Renal pelvis (tissue), 12 donors: ENCODE measurements around the gene PPIL1. TPM values are rescaled to one million over a fixed set of nuclear protein-coding genes. Genes with fewer than 3 reads are reported as not detected.

ENCODE experiments used
- DNase-seq: peaks from one replicate; pipeline ENCODE4 v3.0.0-alpha.2; 2013
- long read RNA-seq, 16 experiments: transcript quantifications; one replicate each; lab custom pipeline, GENCODE V29; 2026
- polyA plus RNA-seq, 3 donors: library from polyadenylated mRNA; unstranded; fragments of 120-200 nt; gene quantifications; one replicate each; pipeline ENCODE4 v1.2.1, GENCODE V29; 2013; ENCODE audit not compliant: insufficient read length in 3 of 3

Gene PPIL1
- 10 to 100 TPM; 45.4 to 57.5 (median 48.4) TPM for polyA plus RNA-seq
- long read RNA-seq, donor 1, transcript PPIL1-201 (4 exons, 1,739 nt), result major isoform, 22 of 22 reads
- long read RNA-seq, donor 1, partial matches to known transcripts, result 0 of 22 reads
- long read RNA-seq, donor 1, other reads (novel, unspliced or antisense), result 0 of 22 reads
- long read RNA-seq, donor 2, transcript PPIL1-201 (4 exons, 1,739 nt), result major isoform, 43 of 43 reads
- long read RNA-seq, donor 2, partial matches to known transcripts, result 0 of 43 reads
- long read RNA-seq, donor 2, other reads (novel, unspliced or antisense), result 0 of 43 reads
- long read RNA-seq, donor 3, transcript PPIL1-201 (4 exons, 1,739 nt), result major isoform, 21 of 40 reads
- long read RNA-seq, donor 3, partial matches to known transcripts, result 19 of 40 reads
- long read RNA-seq, donor 3, other reads (novel, unspliced or antisense), result 0 of 40 reads
- long read RNA-seq, donor 4, transcript PPIL1-201 (4 exons, 1,739 nt), result major isoform, 34 of 35 reads
- long read RNA-seq, donor 4, partial matches to known transcripts, result 0 of 35 reads
- long read RNA-seq, donor 4, other reads (novel, unspliced or antisense), result 0 of 35 reads
- long read RNA-seq, donor 5, transcript PPIL1-201 (4 exons, 1,739 nt), result major isoform, 14 of 14 reads
- long read RNA-seq, donor 5, partial matches to known transcripts, result 0 of 14 reads
- long read RNA-seq, donor 5, other reads (novel, unspliced or antisense), result 0 of 14 reads
- long read RNA-seq, donor 6, transcript PPIL1-201 (4 exons, 1,739 nt), result major isoform, 26 of 26 reads
- long read RNA-seq, donor 6, partial matches to known transcripts, result 0 of 26 reads
- long read RNA-seq, donor 6, other reads (novel, unspliced or antisense), result 0 of 26 reads
- long read RNA-seq, donor 7, transcript PPIL1-201 (4 exons, 1,739 nt), result major isoform, 39 of 39 reads
- long read RNA-seq, donor 7, partial matches to known transcripts, result 0 of 39 reads
- long read RNA-seq, donor 7, other reads (novel, unspliced or antisense), result 0 of 39 reads
- long read RNA-seq, donor 8, transcript PPIL1-201 (4 exons, 1,739 nt), result major isoform, 9 of 9 reads
- long read RNA-seq, donor 8, partial matches to known transcripts, result 0 of 9 reads
- long read RNA-seq, donor 8, other reads (novel, unspliced or antisense), result 0 of 9 reads
- long read RNA-seq, donor 9, transcript PPIL1-201 (4 exons, 1,739 nt), result major isoform, 30 of 31 reads
- long read RNA-seq, donor 9, partial matches to known transcripts, result 0 of 31 reads
- long read RNA-seq, donor 9, other reads (novel, unspliced or antisense), result 0 of 31 reads
- long read RNA-seq, donor 10, transcript PPIL1-201 (4 exons, 1,739 nt), result major isoform, 27 of 27 reads
- long read RNA-seq, donor 10, partial matches to known transcripts, result 0 of 27 reads
- long read RNA-seq, donor 10, other reads (novel, unspliced or antisense), result 0 of 27 reads
- long read RNA-seq, donor 11, transcript PPIL1-201 (4 exons, 1,739 nt), result major isoform, 21 of 21 reads
- long read RNA-seq, donor 11, partial matches to known transcripts, result 0 of 21 reads
- long read RNA-seq, donor 11, other reads (novel, unspliced or antisense), result 0 of 21 reads
- long read RNA-seq, donor 12, transcript PPIL1-201 (4 exons, 1,739 nt), result major isoform, 36 of 36 reads
- long read RNA-seq, donor 12, partial matches to known transcripts, result 0 of 36 reads
- long read RNA-seq, donor 12, other reads (novel, unspliced or antisense), result 0 of 36 reads
- long read RNA-seq, donor 13, transcript PPIL1-201 (4 exons, 1,739 nt), result major isoform, 11 of 17 reads
- long read RNA-seq, donor 13, partial matches to known transcripts, result 6 of 17 reads
- long read RNA-seq, donor 13, other reads (novel, unspliced or antisense), result 0 of 17 reads
- long read RNA-seq, donor 14, transcript PPIL1-201 (4 exons, 1,739 nt), result major isoform, 41 of 41 reads
- long read RNA-seq, donor 14, partial matches to known transcripts, result 0 of 41 reads
- long read RNA-seq, donor 14, other reads (novel, unspliced or antisense), result 0 of 41 reads
- long read RNA-seq, donor 15, transcript PPIL1-201 (4 exons, 1,739 nt), result major isoform, 20 of 32 reads
- long read RNA-seq, donor 15, partial matches to known transcripts, result 12 of 32 reads
- long read RNA-seq, donor 15, other reads (novel, unspliced or antisense), result 0 of 32 reads
- long read RNA-seq, donor 16, transcript PPIL1-201 (4 exons, 1,739 nt), result major isoform, 34 of 46 reads
- long read RNA-seq, donor 16, partial matches to known transcripts, result 12 of 46 reads
- long read RNA-seq, donor 16, other reads (novel, unspliced or antisense), result 0 of 46 reads

DNA sequence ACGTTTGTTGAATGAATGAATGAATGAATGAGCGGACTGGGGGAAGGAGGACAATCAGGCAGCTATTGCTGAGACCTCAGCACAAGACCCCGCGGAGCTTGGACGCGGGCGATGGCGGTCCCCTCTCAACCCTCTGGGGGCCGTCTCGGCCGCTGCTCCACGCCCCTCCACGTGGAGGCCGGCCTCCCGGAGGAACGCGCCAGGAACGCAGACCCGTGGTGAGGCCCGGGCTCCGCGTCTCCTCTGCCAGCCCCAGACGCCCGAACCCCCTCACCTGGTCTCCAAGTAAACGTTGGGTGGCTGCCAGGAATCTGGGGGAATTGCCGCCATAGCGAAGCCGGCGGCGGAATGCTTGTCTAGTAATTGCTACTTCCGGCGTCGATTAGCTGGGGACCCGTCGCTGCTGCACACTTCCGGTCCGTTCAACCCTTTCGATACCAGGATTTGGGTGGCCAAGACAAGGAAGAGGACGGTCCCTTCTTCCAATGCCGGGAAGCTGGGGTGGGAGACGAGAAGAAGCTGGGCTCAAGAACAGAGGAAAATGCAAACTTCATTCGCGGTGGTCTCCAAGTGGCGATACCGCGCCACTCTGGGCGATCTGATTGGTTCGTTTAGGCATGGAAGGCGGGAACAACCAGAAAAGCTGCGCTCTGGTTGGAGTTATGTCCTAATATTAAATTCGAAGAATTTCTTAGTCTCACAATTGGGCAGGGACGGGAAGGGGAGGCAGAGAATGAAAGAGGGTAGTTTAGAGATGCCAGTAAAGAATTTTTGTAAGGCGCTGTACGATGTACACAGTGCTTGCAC, at the start of gene PPIL1:
Gene PPIL1 (minus strand): TSS at position 361 of the 807 bp plus-strand sequence. CDS start 31 bp downstream, at position 330.
- DNase-seq, result peak; percentile 92

DNA sequence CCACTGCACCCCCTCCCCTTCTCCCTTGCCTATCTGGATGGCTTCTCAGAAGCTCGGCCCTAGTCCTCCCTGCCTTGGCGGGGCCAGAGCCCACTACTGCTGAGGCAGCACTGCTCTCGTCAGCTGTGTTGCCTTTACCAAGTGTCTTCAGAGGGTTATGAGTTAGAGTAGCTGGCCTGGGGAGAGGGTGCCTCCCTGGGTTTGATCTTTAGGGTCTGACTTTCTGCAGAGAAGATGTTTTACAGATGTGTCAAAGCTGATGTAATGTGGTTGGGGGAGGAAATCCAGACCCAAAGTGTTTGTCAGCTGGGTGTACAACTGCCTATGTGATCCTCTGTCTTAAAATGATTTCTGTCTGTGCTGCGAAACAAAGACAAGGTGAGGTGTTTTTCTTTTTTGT, 49.5 kb upstream of the PPIL1 start:
- no peak for DNase-seq

DNA sequence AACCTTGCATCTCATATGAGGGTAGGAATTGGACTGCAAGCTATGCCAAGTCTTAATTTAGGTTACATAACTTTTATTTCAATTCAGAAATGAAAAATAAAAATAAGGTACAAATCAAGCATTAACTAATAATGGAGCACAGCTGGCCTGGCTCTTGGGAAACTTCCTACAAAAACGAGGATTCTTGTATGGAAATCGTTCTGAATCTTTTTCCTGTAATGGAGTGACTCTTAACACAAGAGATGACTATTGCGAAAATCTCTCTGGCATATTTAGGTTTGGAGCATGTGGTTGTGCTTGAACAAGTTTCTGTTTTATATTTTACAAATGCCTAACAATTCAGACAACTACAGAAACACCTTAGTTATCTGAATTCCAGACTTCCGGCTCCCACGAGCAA, 45.9 kb upstream of the PPIL1 start:
- no peak for DNase-seq

DNA sequence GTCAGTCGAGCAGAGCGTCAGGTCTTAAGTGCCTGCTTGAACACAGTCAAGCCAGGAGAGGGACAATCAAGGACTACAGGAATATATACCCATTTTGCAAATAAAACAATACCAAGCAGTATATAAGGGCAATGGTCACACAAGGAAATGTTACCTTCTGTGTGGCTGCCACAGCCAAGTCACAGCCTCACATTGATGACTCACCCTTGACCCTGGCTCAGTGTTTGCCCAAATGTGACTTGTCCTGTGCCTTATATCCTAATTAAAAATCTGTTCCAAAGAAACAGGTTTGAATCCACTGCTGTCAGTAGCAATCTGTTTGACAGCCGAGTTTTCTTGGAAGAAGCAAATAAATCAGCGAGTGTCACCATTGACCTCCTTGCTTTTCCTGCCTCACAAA, 45.4 kb upstream of the PPIL1 start:
- DNase-seq, result no peak

DNA sequence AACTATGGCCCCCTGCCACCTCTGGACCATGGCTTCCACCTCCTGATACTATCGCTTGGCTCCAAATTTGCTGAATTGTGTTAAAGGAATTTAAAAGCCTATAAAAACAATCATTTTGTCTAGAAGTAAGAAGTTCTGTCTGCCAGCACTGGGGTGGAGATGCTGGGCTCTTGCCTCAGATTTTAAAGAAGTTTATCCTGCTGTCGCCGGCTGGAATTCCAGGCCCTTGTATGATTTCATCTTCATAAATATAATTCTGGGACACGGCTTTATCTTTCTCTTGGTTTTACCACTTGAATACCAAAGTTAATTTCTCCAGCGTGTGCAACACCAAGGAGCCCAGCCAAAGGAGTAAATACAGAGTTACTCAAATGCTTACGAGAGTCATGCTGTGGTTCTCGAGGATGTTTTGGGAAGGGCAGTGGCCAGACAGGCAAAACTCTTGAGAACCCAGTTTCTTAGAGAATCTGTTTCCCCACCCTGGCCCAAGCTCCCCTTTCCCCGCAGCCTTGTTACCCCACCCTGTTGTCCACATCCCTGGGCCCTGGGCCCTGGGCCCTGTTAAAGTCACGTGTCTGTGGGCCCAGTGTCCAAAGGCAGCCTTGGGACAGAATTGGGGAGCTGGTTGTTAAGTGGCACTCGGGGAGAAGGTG, 43.1 kb upstream of the PPIL1 start:
- DNase-seq, result no peak

DNA sequence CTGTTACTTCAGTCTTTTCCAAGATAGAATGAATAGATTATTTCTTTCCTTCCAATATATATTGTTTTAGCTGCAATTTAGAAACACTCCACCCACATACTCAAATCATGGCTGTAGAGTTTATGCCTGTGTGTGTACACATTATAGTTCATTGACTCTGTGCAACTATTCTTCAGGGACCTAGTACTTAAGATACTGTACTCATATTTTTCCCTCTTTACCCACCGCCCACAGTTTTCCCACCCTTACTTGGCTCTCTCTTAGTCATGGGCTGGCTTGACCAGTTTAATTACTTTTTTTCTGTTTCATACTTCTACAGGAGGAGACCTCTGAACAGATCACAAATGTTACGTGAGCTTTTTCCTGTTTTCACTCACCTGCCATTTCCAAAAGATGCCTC, 41.5 kb upstream of the PPIL1 start:
- no peak for DNase-seq

DNA sequence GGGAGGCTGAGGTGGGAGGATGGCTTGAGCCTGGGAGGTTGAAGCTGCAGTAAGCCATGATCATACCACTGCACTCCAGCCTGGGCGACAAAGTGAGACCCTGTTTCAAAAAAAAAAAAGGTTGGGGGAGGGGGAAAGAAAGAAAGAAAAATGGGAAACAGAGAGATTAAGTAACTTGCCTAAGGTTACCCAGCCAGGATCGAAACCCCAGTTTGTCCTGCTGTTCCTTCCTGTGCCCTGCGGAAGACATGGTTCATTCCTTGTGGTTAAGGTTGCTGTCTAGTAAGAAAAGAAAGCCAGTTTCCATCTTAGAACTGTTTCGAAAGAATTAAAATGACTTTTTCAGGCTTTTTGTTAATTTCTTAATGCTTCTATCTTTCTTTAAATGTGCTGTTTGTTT, 41.0 kb upstream of the PPIL1 start:
- DNase-seq, result no peak

DNA sequence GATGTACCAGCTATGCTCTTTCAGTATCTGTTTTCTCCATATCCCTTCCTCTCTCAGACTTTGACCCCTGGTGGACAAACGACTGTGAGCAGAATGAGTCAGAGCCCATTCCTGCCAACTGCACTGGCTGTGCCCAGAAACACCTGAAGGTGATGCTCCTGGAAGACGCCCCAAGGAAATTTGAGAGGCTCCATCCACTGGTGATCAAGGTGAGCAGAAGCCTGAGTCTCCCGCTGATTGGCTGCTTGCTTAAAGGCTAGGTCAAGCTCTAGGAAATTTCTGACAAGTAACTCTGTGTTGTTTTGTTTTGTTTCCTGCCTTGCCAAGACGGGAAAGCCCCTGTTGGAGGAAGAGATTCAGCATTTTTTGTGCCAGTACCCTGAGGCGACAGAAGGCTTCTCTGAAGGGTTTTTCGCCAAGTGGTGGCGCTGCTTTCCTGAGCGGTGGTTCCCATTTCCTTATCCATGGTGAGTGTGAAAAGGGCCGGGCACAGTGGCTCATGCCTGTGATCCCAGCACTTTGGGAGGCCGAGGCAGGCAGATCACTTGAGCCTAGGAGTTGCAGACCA, 39.7 kb upstream of the PPIL1 start:
- no peak for DNase-seq

DNA sequence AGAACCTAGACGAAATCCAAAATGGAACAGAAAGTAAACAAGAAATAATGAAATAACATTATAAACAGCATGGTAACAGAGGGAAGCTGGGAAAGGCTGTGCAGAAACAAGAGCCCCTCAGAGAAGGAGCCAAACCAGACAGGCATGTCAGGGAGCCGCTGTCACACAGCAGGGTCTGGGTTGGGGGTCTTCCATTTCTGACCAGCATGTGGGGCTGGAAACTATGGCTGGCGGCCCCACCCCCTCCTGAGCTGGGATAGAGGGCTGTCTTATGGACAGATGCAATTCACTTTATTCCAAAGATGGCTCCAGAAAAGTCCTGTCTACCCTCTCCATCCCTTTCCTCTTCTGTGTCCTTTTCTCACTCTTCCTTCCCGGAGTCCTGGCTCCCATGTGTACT, 38.5 kb upstream of the PPIL1 start:
- no peak for DNase-seq

DNA sequence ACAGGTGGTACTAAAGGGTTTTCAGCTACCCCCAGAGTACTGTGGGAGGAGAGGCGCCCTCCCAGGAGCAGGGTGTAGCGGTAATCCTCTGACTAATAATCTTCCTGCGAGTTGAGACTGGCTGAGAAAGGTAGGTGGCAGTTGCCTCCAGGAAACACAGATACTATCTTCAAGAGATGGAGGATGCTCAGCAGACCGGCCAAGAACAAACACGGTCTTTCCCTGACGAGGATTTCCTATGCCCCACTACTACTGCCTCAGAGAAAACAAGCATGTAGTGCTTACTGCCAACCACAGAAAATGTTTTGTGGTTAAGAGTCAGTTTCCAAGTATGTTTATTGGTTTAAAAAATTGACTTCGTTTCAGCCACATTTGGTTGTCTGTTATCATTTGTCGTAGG, 38.0 kb upstream of the PPIL1 start:
- no peak for DNase-seq

DNA sequence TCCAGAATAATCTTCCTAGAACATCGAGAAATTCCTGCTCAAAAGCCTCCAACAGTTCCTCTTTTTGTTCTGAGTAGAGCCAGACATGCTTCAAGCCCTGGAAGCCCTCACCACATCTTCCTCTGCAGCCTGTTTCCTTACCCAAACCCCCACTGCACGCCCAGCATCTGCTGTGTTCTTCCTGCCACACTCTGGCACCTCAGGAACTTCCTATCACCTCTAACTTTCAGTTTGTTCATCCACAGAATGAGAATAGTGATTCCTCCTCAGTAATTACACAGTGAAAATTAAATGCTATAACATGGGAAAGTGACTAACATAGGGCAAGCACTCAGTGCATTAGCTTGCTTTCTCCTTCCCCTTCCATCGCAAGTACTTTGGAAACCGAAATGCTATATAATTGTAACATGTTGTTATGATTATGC, 37.4 kb upstream of the PPIL1 start:
- DNase-seq, result no peak

DNA sequence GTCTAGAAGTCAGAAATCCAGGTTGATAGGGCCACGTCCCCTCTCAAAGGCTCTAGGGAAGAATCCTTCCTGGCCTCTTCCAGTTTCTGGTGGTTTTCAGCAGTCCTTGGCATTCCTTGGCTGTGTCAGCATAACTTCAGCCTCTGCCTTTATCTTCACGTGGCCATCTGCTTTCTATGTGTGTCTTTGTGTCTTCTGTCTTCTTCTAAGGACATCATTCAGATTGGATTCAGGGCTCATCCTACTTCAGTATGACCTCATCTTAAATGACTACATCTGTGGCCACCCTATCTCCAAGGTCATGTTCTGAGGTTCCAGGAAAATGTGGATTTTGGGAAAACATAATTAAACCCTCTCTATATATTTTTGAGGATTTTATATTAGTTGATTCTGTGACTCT, 34.1 kb upstream of the PPIL1 start:
- no peak for DNase-seq

DNA sequence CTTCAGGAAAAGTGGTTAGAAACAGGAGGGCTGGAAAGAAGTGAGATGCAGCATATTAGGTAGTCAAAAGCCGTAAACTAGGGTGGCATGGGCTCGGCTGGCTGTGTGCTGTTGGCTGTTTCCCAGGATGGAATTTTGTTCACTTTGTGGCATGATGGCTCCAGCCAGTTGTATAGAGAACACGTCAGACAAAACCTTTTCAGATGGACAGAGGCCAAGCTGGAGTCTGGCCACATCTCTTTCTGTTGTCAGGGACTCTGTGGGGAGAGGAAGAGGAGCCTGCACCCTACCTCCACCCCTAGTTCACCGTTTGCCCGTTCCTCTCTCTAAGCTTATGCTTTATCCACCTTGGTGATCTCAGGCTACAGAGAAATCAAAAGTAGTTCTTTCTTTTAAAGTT, 33.2 kb upstream of the PPIL1 start:
- no peak for DNase-seq

DNA sequence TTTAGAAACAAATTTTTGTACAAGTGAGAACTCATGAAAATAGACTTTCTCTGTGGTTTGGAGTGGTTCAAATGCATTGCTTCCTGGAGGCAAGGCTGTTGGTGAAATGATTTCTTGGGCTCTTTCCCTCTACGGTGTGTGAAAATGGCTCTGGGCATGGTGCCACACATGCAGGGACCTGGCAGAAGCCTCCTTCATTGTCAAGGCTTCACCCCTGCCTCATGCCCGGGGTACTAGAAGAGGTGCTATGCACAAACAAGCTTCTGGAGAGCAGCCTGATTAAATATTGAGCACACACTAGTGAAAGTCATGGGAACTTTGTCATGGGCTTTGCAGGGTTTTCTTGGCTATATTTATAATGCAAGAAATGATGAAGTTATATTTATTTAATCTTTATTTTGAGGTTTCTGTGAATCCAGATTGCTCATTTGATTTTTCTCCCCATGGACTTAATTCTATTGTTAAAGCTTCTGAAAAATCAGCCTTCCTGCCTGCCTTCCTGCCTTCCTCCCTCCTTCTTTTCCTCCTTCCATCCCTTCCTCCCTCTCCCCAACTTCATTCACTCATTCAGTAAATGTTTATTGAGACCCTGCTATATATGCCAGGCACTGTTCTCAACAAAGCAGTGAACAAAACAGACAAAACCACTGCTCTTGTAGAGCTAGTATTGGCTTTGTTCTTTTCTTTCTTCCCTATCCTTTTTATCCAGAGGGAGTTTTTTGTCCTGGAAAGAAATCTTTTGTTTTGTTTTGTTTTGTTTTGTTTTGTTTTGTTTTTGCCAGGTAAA, 32.1 kb upstream of the PPIL1 start:
- DNase-seq, result no peak

DNA sequence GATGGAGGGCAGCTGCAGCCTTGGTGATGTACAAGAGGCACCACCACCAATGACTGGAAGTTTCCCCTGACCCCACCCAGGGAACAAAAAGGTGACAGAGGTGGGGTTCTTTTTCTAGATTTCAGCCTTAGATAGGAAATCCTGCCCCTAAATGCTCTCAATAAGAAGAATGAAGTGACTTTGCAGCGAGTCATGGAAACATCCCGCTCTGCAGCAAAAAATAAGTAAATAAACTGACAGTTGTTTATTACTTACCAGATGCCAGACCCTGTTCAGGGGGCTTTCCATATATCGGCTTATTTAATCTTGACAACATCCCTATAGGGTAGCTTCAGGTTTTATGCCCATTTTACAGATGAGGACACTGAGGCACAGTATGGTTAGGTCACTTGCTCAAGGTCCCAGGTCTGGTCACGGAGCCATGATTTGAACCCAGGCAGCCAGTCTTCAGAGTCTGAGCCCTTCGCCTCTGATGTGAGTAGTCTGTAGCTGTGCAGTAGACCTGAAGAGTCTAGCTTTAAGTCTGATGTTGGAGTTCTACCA, 30.3 kb upstream of the PPIL1 start:
- DNase-seq, result no peak

DNA sequence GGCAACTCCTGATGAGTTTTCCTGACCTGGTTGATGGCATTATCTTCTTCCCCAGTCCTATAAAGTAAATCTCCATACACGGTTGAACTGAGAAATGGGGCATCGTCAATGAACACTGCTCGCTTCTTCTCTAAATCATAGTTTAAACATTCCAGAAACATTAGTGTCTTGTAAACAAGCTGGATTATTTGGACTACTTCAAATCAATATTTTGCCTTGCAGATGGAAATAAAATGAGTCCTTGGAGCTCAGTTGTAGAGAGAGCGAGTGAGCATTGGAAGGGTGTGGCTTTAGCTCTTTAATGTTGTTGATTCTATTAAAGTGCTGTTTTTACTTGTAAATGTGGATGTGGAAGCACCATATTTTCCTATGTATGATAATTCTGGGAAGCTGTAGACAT, 29.5 kb upstream of the PPIL1 start:
- DNase-seq, result no peak

DNA sequence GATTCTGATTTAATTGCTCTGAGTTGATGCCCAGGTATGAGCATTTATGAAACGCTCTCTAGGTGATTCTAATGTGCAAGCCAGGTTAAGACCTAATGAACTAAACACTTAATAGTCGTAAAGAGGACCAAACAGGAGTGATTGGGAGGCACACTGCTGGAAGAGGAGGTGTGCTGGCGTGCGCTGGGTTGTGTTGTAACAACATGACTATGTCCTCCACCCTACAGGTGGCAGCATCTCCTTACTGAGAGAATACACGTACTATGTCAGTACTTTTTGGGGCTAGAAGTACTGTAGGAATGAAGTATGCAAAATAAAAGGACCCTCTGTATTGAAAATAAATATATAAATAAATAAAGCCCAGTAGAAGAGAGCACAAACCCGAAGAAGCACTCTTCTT, 23.0 kb upstream of the PPIL1 start:
- no peak for DNase-seq
